OCI-LY3 (cell line): ENCODE measurements around the gene AQP6.
A peak's percentile ranks its signal among the peaks of the same experiment; 100 is the strongest.

Experiments
- H2AFZ ChIP-seq: fragments of 200-600, 300-600 bp; shearing (Covaris generic); 2 replicates; pipeline ENCODE4 v1.6.0; 2014; ENCODE audit warnings: antibody characterized with exemption, low read depth, low read length
- H3K27ac ChIP-seq: fragments of 200-600, 300-600 bp; sonication (generic); 2 replicates; pipeline ENCODE4 v1.5.1; 2014; ENCODE audit warnings: mild to moderate bottlenecking, low read length, moderate library complexity, mixed read lengths
- H3K27me3 ChIP-seq: fragments of 200-600, 300-600 bp; sonication (generic); 2 replicates; pipeline ENCODE4 v1.6.1; 2014; ENCODE audit warnings: low read depth, low read length, mixed read lengths
- H3K36me3 ChIP-seq: fragments of 200-600, 300-600 bp; sonication (generic); replicated peaks from 2 replicates; pipeline ENCODE3; 2014; ENCODE audit warnings: low read depth, low read length, mixed read lengths
- H3K4me1 ChIP-seq: fragments of 300-600, 200-600 bp; sonication (generic); 2 replicates; pipeline ENCODE4 v1.6.1; 2014; ENCODE audit warnings: low read length, mixed read lengths
- H3K4me2 ChIP-seq: fragments of 200-600, 300-600 bp; sonication (generic); 2 replicates; pipeline ENCODE4 v1.6.1; 2014; ENCODE audit warnings: low read length, mixed read lengths
- H3K4me3 ChIP-seq: fragments of 300-600, 200-600 bp; sonication (generic); 2 replicates; pipeline ENCODE4 v1.5.1; 2014; ENCODE audit warnings: antibody characterized with exemption, mild to moderate bottlenecking, low read length, moderate library complexity
- H3K79me2 ChIP-seq: fragments of 300-600, 200-600 bp; shearing (Covaris generic); 2 replicates; pipeline ENCODE4 v1.6.1; 2014; ENCODE audit warnings: mild to moderate bottlenecking, low read length, mixed read lengths
- H3K9ac ChIP-seq: fragments of 300-600, 200-600 bp; shearing (Covaris generic); 2 replicates; pipeline ENCODE4 v1.6.0; 2014; ENCODE audit warnings: mild to moderate bottlenecking, low read length, moderate library complexity
- H3K9me3 ChIP-seq: fragments of 200-600, 300-600 bp; shearing (Covaris generic); 2 replicates; pipeline ENCODE4 v1.6.1; 2014; ENCODE audit warnings: low read length, mixed read lengths; ENCODE audit not compliant: insufficient read depth
- H4K20me1 ChIP-seq: fragments of 200-600, 300-600 bp; sonication (generic); 2 replicates; pipeline ENCODE4 v1.6.1; 2016; ENCODE audit warnings: low read length, mixed read lengths; ENCODE audit not compliant: insufficient read depth
- CTCF ChIP-seq: fragments of 200-600, 300-600 bp; sonication (generic); IDR thresholded peaks from 2 replicates; pipeline ENCODE4 v1.5.1; 2014; ENCODE audit warnings: antibody characterized with exemption, low read length, low read depth
- EZH2phosphoT487 ChIP-seq: fragments of 200-600 bp; shearing (Covaris generic); IDR thresholded peaks from 2 replicates; pipeline ENCODE4 v1.6.1; 2018; ENCODE audit warnings: antibody characterized with exemption, mixed run types, low read depth

Gene AQP6

GRCh38 chr12:49945394-49946080 is 27.2 kb upstream of the AQP6 start:
- H3K36me3 ChIP-seq = no peaks in the 10 kb centered on the region
- H4K20me1 ChIP-seq = no peaks in the 10 kb centered on the region
- no peaks in the 10 kb centered on the region for H3K9me3 ChIP-seq
- no peaks in the 10 kb centered on the region for H3K79me2 ChIP-seq
- TF ChIP-seq EZH2phosphoT487 = no peak
- peak; percentile 85 for TF ChIP-seq CTCF
- no peaks in the 10 kb centered on the region for H3K27me3 ChIP-seq
- H3K27ac ChIP-seq = no peak overlapping the region
- H2AFZ ChIP-seq = peak overlapping the region; percentile 95
- peak overlapping the region; percentile 77 for H3K4me2 ChIP-seq
- H3K4me1 ChIP-seq = peaks cover 9% of the 10 kb centered on the region; the same call in 1 of the 2 replicates
- peak overlapping the region; percentile 74 for H3K4me3 ChIP-seq
- peak overlapping the region; percentile 45; the same call in 1 of the 2 replicates for H3K9ac ChIP-seq

DNA sequence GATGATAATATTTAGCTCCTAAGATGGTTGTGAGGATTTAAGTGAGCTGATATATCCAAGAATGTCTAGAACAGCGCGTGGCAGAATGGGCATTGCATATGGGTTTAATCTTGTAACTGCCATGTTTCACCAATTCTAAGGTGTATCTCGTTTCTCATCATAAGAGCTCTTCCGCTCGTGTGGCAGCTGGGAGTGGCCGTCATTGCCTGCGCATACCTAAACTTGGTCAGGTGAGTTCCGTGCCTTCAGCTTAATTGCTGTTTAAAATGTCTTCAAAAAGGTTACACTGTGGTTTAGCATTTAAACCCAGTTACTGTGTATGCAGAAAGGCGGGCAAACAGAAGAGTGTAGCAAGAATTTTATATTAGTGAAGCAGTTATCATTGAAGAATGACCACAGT is 26.7 kb upstream of the AQP6 start:
- Histone ChIP-seq H3K27ac (no peak overlapping the region), H4K20me1 (no peaks in the 10 kb centered on the region), H3K27me3 (no peaks in the 10 kb centered on the region), H3K9ac (no peak overlapping the region), H3K36me3 (no peaks in the 10 kb centered on the region), H3K9me3 (no peaks in the 10 kb centered on the region), H3K4me1 (peaks cover 9% of the 10 kb centered on the region; the same call in 1 of the 2 replicates), H3K4me2 (peak overlapping the region; percentile 77; the same call in 1 of the 2 replicates), H3K79me2 (no peaks in the 10 kb centered on the region), H2AFZ (peak overlapping the region; percentile 95; the same call in 1 of the 2 replicates), H3K4me3 (no peak overlapping the region)
- TF ChIP-seq EZH2phosphoT487 (no peak), CTCF (no peak)

- Histone ChIP-seq H4K20me1 (no peaks in the 10 kb centered on the region), H3K4me2 (no peak overlapping the region), H3K9me3 (no peaks in the 10 kb centered on the region), H3K4me3 (no peak overlapping the region), H2AFZ (no peak overlapping the region), H3K27me3 (no peaks in the 10 kb centered on the region), H3K4me1 (peaks cover 9% of the 10 kb centered on the region; the same call in 1 of the 2 replicates), H3K79me2 (no peaks in the 10 kb centered on the region), H3K9ac (no peak overlapping the region), H3K27ac (no peak overlapping the region), H3K36me3 (no peaks in the 10 kb centered on the region)
- TF ChIP-seq CTCF = no peak
- no peak for TF ChIP-seq EZH2phosphoT487
Observed at GRCh38 chr12:49946497-49946896, 26.2 kb upstream of the AQP6 start.

- TF ChIP-seq CTCF (no peak), EZH2phosphoT487 (no peak)
- Histone ChIP-seq H3K4me3 (no peak overlapping the region), H2AFZ (no peak overlapping the region), H3K9ac (no peak overlapping the region), H4K20me1 (no peaks in the 10 kb centered on the region), H3K4me1 (peaks cover 9% of the 10 kb centered on the region; the same call in 1 of the 2 replicates), H3K27ac (no peak overlapping the region), H3K4me2 (no peak overlapping the region), H3K36me3 (no peaks in the 10 kb centered on the region), H3K9me3 (no peaks in the 10 kb centered on the region), H3K79me2 (no peaks in the 10 kb centered on the region), H3K27me3 (no peaks in the 10 kb centered on the region)
Observed at GRCh38 chr12:49947593-49948226, 25.0 kb upstream of the AQP6 start.
